Endothelial cell of umbilical vein (primary cell): ENCODE data around the gene TBCD. TPM values are rescaled to one million over a fixed set of nuclear protein-coding genes. Genes with fewer than 3 reads are reported as not detected.

Source experiments
- BruUV-seq: library from RNA; stranded (reverse); fragments of 400-500 nt; replicated peaks from 2 replicates; lab custom pipeline; 2021; lab: Mats Ljungman, UMichigan
- CTCF ChIA-PET: fragments of 300-600, 350-600 bp; sonication (Branson Sonifier 250); formaldehyde crosslinking; loops from one replicate; lab custom pipeline; 2021; ENCODE audit warnings: antibody characterized with exemption, inconsistent platforms; lab: Charles Lee
- POLR2A ChIA-PET: fragments of 300-600, 350-600 bp; sonication (Branson Sonifier 250); formaldehyde crosslinking; loops from one replicate; lab custom pipeline; 2021; ENCODE audit warnings: antibody characterized with exemption, inconsistent platforms; lab: Charles Lee
- DNase-seq: peaks from one replicate; pipeline ENCODE4 v3.0.0-alpha.2; 2011; ENCODE audit warnings: low read depth, low spot score
- FAIRE-seq: peaks from 2 replicates; lab custom pipeline; 2011; peaks lifted over from hg19 to GRCh38; lab: Jason Lieb, UNC
- H2AFZ ChIP-seq: 2 replicates; pipeline ENCODE4 v1.6.0; 2012; ENCODE audit warnings: low read depth, low read length, control low read depth, inconsistent platforms
- H3K27ac ChIP-seq: 2 replicates; pipeline ENCODE4 v1.5.1; 2011; ENCODE audit warnings: low read depth, mild to moderate bottlenecking, control low read depth, low read length, moderate library complexity; ENCODE audit not compliant: insufficient read depth
- H3K27me3 ChIP-seq, 2 experiments: 2 replicates each; pipeline versions ENCODE4 v1.6.0 to v1.6.1; 2011; ENCODE audit warnings: low read length in 2 of 2, mixed read lengths in 1 of 2; ENCODE audit not compliant: control insufficient read depth in 2 of 2, insufficient read depth in 2 of 2
- H3K36me3 ChIP-seq, 2 experiments: 2 replicates in 1 of 2; 3 replicates in 1 of 2; pipeline ENCODE4 v1.5.1; 2011; ENCODE audit warnings: low read length in 2 of 2, mild to moderate bottlenecking in 1 of 2, moderate library complexity in 1 of 2; ENCODE audit not compliant: control insufficient read depth in 2 of 2, insufficient read depth in 2 of 2; ENCODE audit errors: extremely low read depth in 1 of 2
- H3K4me1 ChIP-seq: 3 replicates; pipeline ENCODE4 v1.5.1; 2011; ENCODE audit warnings: mild to moderate bottlenecking, low read length; ENCODE audit not compliant: control insufficient read depth, insufficient read depth; ENCODE audit errors: extremely low read depth
- H3K4me2 ChIP-seq: 2 replicates; pipeline ENCODE4 v1.6.1; 2011; ENCODE audit warnings: low read length, control low read depth, mixed read lengths; ENCODE audit not compliant: insufficient read depth
- H3K4me3 ChIP-seq, 3 experiments: fragments of 200-600 bp in 1 of 3; sonication (generic), shearing (Covaris generic) in 1 of 3; replicated peaks in 1 of 3; 2 replicates each; pipeline ENCODE4 v1.5.1; 2011 to 2016; ENCODE audit warnings: control low read depth in 3 of 3, low read length in 3 of 3, mild to moderate bottlenecking in 2 of 3, inconsistent platforms in 1 of 3, low read depth in 1 of 3, moderate library complexity in 1 of 3; ENCODE audit not compliant: insufficient read depth in 1 of 3
- H3K79me2 ChIP-seq: 2 replicates; pipeline ENCODE4 v1.6.0; 2012; ENCODE audit warnings: low read length, inconsistent platforms; ENCODE audit not compliant: control insufficient read depth, insufficient read depth
- H3K9ac ChIP-seq: replicated peaks from 2 replicates; pipeline ENCODE3; 2011; ENCODE audit warnings: low read length, control low read depth; ENCODE audit not compliant: insufficient read depth; ENCODE audit errors: extremely low read depth
- H3K9me1 ChIP-seq: replicated peaks from 3 replicates; pipeline ENCODE4 v1.6.0; 2011; ENCODE audit warnings: mild to moderate bottlenecking, low read length; ENCODE audit not compliant: control insufficient read depth, insufficient read depth; ENCODE audit errors: extremely low read depth
- H3K9me3 ChIP-seq: replicated peaks from 2 replicates; pipeline ENCODE4 v1.5.1; 2012; ENCODE audit warnings: low read length, inconsistent platforms; ENCODE audit not compliant: control insufficient read depth, insufficient read depth
- H4K20me1 ChIP-seq: replicated peaks from 2 replicates; pipeline ENCODE3; 2011; ENCODE audit warnings: mild to moderate bottlenecking, low read length; ENCODE audit not compliant: control insufficient read depth, insufficient read depth; ENCODE audit errors: extremely low read depth
- CTCF ChIP-seq, 2 donors: IDR thresholded peaks; 1 replicate in 1 of 2; 2 replicates in 1 of 2; pipeline ENCODE4 v1.5.1; 2011; ENCODE audit warnings: low read length in 2 of 2, mild to moderate bottlenecking in 2 of 2, moderate library complexity in 2 of 2, control low read depth in 1 of 2, inconsistent platforms in 1 of 2, low read depth in 1 of 2; ENCODE audit not compliant: insufficient read depth in 1 of 2; ENCODE audit errors: extremely low read depth in 1 of 2
- EZH2 ChIP-seq: IDR thresholded peaks from 2 replicates; pipeline ENCODE4 v1.6.1; 2012; ENCODE audit warnings: borderline replicate concordance, low read depth, mild to moderate bottlenecking, moderate library complexity, low read length, inconsistent platforms; ENCODE audit not compliant: severe bottlenecking
- FOS ChIP-seq: IDR thresholded peaks from 2 replicates; pipeline ENCODE4 v1.6.1; 2011; ENCODE audit warnings: mild to moderate bottlenecking, low read length, moderate library complexity, borderline replicate concordance; ENCODE audit not compliant: insufficient read depth
- GATA2 ChIP-seq: IDR thresholded peaks from 2 replicates; pipeline ENCODE4 v1.7.0; 2011; ENCODE audit warnings: low read depth, mild to moderate bottlenecking, moderate library complexity, mixed read lengths, low read length; ENCODE audit not compliant: insufficient read length, insufficient read depth
- JUN ChIP-seq: IDR thresholded peaks from 2 replicates; pipeline ENCODE4 v1.6.1; 2011; ENCODE audit warnings: borderline replicate concordance, low read depth; ENCODE audit not compliant: insufficient read length, insufficient read depth
- MAX ChIP-seq: IDR thresholded peaks from 2 replicates; pipeline ENCODE4 v1.6.1; 2011; ENCODE audit not compliant: insufficient read depth, insufficient read length
- MYC ChIP-seq: IDR thresholded peaks from one replicate; pipeline ENCODE4 v1.6.1; 2011; ENCODE audit warnings: mild to moderate bottlenecking, low read depth, low read length
- POLR2A ChIP-seq: IDR thresholded peaks from 2 replicates; pipeline ENCODE4 v1.6.1; 2012; ENCODE audit warnings: low read depth, mild to moderate bottlenecking, control low read depth, low read length
- POLR2AphosphoS5 ChIP-seq: IDR thresholded peaks from 2 replicates; pipeline ENCODE4 v1.6.1; 2012; ENCODE audit warnings: low read depth, mild to moderate bottlenecking, control low read depth, low read length, moderate library complexity; ENCODE audit not compliant: insufficient read depth
- dilution Hi-C: fragments of 300-500 bp; cut with MboI; formaldehyde crosslinking; loops from one replicate; pipeline ENCODE4 v1.15.0; 2019; ENCODE audit warnings: low sequenced_read_pairs; ENCODE audit not compliant: extremely low pct_ligation_motif_present
- intact Hi-C: fragments of 100-400 bp; cut with micrococcal nuclease; formaldehyde crosslinking; loops from one replicate; pipeline ENCODE4 v1.10.0; 2022
- polyA plus RNA-seq, 4 experiments: library from polyadenylated mRNA; depleted of rRNA in 3 of 4; stranded (reverse) in 3 of 4; unstranded in 1 of 4; fragments of >200 nt; gene quantifications; 2 replicates each; pipeline versions ENCODE4 v1.2.1 to v1.2.3, GENCODE V29; 2011 to 2012; ENCODE audit warnings: missing spikeins in 1 of 4
- total RNA-seq: library from RNA; stranded (reverse); gene quantifications from 2 replicates; pipeline ENCODE4 v1.2.3, GENCODE V29; 2021

TBCD gene
- total and polyA plus RNA-seq, 2 donors (not counting 3 experiments of a cell fraction or from before 2014, with no cell fraction given), result 121 to 145 TPM

- Histone ChIP-seq H3K4me2 (no peak overlapping the region), H3K9me1 (no peaks in the 10 kb centered on the region), H3K4me3 (no peak overlapping the region), H3K79me2 (no peaks in the 10 kb centered on the region), H3K27me3 (no peaks in the 10 kb centered on the region), H2AFZ (no peak overlapping the region), H3K9ac (no peak overlapping the region), H3K9me3 (no peaks in the 10 kb centered on the region), H3K4me1 (no peaks in the 10 kb centered on the region), H4K20me1 (no peaks in the 10 kb centered on the region), H3K27ac (no peak overlapping the region), H3K36me3 (peaks cover 7 to 49% of the 10 kb centered on the region in 2 experiments)
- dilution Hi-C loops (no loop called here), intact Hi-C loops (no loop called here)
- TF ChIP-seq MAX, result no peak
- no peak for TF ChIP-seq POLR2A
- no peak for TF ChIP-seq CTCF (IDR thresholded peaks at IDR 0.05; ENCODE audit: extremely low read depth in 1 of 2, insufficient read depth in 1 of 2, low read depth in 1 of 2, low read length in 2 of 2)
- no peak for TF ChIP-seq MYC
- TF ChIP-seq EZH2, result no peak
- no peak for DNase-seq
- no peak for FAIRE-seq
- ChIA-PET CTCF (interaction anchor here (0.9 to 1.5 kb wide), 2 partner anchors 12 to 13 kb away, joined by 3 read pairs; no protein-coding TSS in a partner anchor), POLR2A (no interaction called here)
- BruUV-seq, result no TSS peak
These were observed 174.2 kb downstream of the TBCD start for GRCh38 chr17:82926081-82926480.

- TF ChIP-seq POLR2AphosphoS5 (no peak), FOS (no peak), CTCF (IDR thresholded peaks at IDR 0.05; ENCODE audit: extremely low read depth in 1 of 2, insufficient read depth in 1 of 2, low read depth in 1 of 2, low read length in 2 of 2) (no peak), GATA2 (no peak), MYC (no peak), JUN (no peak), POLR2A (no peak), EZH2 (no peak), MAX (no peak)
- Histone ChIP-seq H3K36me3 (peaks cover 7 to 52% of the 10 kb centered on the region in 2 experiments), H3K9ac (no peak overlapping the region), H3K27me3 (no peaks in the 10 kb centered on the region), H3K4me1 (no peaks in the 10 kb centered on the region), H4K20me1 (no peaks in the 10 kb centered on the region), H2AFZ (no peak overlapping the region), H3K27ac (no peak overlapping the region), H3K9me1 (no peaks in the 10 kb centered on the region), H3K4me3 (no peak overlapping the region), H3K79me2 (no peaks in the 10 kb centered on the region), H3K9me3 (no peaks in the 10 kb centered on the region), H3K4me2 (no peak overlapping the region)
- intact Hi-C loops (no loop called here), dilution Hi-C loops (no loop called here)
- FAIRE-seq (no peak), DNase-seq (no peak)
- no TSS peak for BruUV-seq
- ChIA-PET CTCF (interaction anchor here (0.9 to 1.2 kb wide), 2 partner anchors 9 to 13 kb away, joined by 3 to 6 read pairs; no protein-coding TSS in a partner anchor), POLR2A (no interaction called here)
These were observed 174.9 kb downstream of the TBCD start for GRCh38 chr17:82926716-82927115.
